Hypothalamus (tissue), 51 donors: ENCODE results near the gene NRG4.
"Not testable (repeated sequence)": the region's sequence is repeated elsewhere in the genome, so short reads cannot be mapped to it uniquely, and the experiment has no call there.

Experiments
- DNase-seq, 51 donors: peaks; one replicate each; lab custom pipeline; 2025; lab: John Stamatoyannopoulos, UW

NRG4 gene

GRCh38 chr15:75995611-75996010 lies 16.6 kb downstream of the NRG4 start:
- no peak for DNase-seq

- DNase-seq = no peak
Measured at GRCh38 chr15:75994220-75994619, 18.0 kb downstream of the NRG4 start.

GRCh38 chr15:75992897-75993296 lies 19.3 kb downstream of the NRG4 start:
- DNase-seq = no peak

- DNase-seq = no peak
Measured at GRCh38 chr15:75989875-75990274, 22.3 kb downstream of the NRG4 start.

- DNase-seq = no peak
Measured at GRCh38 chr15:75989045-75989444, 23.2 kb downstream of the NRG4 start.

GRCh38 chr15:75985971-75986370 lies 26.3 kb downstream of the NRG4 start:
- no peak for DNase-seq

GRCh38 chr15:75984706-75985105 lies 27.5 kb downstream of the NRG4 start:
- DNase-seq = not testable (repeated sequence)

- DNase-seq = no peak
Measured at GRCh38 chr15:75982468-75982867, 29.8 kb downstream of the NRG4 start.

- DNase-seq = no peak
Measured at GRCh38 chr15:75981149-75981815, 30.9 kb downstream of the NRG4 start.

- DNase-seq = not testable (repeated sequence)
Measured at GRCh38 chr15:75976766-75977165, 35.5 kb downstream of the NRG4 start.

- DNase-seq = no peak
Measured at GRCh38 chr15:75966073-75966472, 46.2 kb downstream of the NRG4 start.

- DNase-seq = no peak
Measured at GRCh38 chr15:75961331-75961730, 50.9 kb downstream of the NRG4 start.

GRCh38 chr15:75955720-75956119 lies 56.5 kb downstream of the NRG4 start:
- no peak for DNase-seq

- no peak for DNase-seq
Measured at GRCh38 chr15:75952525-75952924, 59.7 kb downstream of the NRG4 start.

GRCh38 chr15:75948761-75949296 lies 63.4 kb downstream of the NRG4 start:
- DNase-seq = no peak

GRCh38 chr15:75947092-75947491 lies 65.1 kb downstream of the NRG4 start:
- no peak for DNase-seq

- no peak for DNase-seq
Measured at GRCh38 chr15:75945953-75946352, 66.3 kb downstream of the NRG4 start.

GRCh38 chr15:75943713-75944215 lies 68.5 kb downstream of the NRG4 start:
- no peak for DNase-seq

GRCh38 chr15:75943246-75943645 lies 69.0 kb downstream of the NRG4 start:
- DNase-seq = no peak

GRCh38 chr15:75942464-75942863 lies 69.8 kb downstream of the NRG4 start:
- DNase-seq = no peak

- DNase-seq = no peak
Measured at GRCh38 chr15:75930866-75931265, 81.4 kb downstream of the NRG4 start.

GRCh38 chr15:75929799-75930565 lies 82.2 kb downstream of the NRG4 start:
- no peak for DNase-seq
